NAMALWA (cell line): ENCODE measurements around the gene DNAI1.
"Not testable (repeated sequence)": the region's sequence is repeated elsewhere in the genome, so short reads cannot be mapped to it uniquely, and the experiment has no call there.

Experiments used
- DNase-seq: peaks from one replicate; pipeline ENCODE4 v3.0.0-alpha.2; 2015; ENCODE audit warnings: low spot score

DNAI1 gene

DNA sequence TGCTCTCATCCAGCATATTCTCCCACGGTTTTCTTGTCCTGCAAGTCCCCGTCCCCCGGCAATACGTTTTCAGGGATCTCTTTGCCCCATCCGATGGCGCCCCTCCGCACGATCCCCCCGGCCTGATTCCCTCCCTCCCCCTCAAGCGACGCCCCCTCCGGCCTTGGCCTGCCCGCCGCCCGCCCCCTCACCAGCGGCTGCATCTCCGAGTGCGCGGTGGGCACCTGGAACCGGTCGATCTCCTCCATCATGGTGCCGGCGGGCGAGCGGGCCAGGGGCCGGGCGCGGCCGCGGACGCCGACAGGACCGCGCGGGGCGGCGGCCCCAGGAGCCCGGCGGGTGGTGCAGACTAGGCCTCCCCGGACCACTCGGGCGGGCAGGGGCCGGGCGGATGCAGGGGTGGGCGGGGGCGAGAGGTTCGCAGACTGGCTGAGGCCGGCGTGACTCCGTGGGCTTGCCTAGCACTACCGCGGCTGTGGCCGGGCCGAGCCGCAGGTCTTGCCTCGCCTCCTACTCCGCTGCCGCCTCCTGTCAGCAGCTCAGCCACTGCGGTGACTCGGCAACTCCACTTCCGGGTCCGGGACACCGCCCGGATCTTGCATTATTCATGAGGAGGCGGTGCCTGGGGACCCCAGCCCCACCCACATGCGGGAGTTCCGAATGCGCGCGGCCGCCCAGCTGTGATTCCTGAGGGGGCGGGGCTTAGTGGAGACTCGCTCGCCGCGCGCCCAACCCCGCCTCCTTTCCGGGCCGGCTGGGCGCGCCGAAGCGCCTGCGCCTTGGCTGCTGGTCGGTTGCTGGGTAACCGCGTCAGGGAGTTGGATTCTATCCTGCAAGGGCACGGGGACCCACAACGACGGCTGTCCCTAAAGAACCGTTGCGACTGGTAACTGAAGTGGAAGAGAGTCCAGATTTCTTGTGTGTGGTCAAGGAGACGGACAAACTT, at the start of gene DNAI1, which contains the start of gene FAM219A:
TSS of gene DNAI1 (plus strand) at position 793 of the 946 bp plus-strand sequence. CDS start 201 bp downstream, outside the sequence.
TSS of gene FAM219A (minus strand) at position 558 of the 946 bp plus-strand sequence. CDS start at position 251, 307 bp downstream.
- DNase-seq: peak; percentile 98

DNA sequence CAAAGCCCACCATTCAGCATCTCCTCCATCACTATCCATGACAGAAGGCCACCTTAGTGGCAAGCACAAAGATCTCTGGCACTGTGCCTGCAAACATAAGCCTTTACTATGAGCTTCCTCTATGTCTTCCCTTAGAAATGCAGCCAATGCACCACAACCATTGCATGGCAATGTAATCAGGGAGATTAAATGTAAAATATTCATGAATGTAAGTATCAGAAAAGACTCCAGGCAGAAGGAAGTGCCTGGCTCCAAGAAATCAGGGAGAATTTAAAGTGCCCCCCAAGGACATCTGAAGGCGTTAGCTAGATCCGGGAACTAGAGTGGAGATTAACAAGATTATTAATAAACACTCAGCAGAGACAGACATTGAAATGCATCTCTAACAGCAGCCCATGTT, 49.5 kb upstream of the DNAI1 start:
- no peak for DNase-seq

DNA sequence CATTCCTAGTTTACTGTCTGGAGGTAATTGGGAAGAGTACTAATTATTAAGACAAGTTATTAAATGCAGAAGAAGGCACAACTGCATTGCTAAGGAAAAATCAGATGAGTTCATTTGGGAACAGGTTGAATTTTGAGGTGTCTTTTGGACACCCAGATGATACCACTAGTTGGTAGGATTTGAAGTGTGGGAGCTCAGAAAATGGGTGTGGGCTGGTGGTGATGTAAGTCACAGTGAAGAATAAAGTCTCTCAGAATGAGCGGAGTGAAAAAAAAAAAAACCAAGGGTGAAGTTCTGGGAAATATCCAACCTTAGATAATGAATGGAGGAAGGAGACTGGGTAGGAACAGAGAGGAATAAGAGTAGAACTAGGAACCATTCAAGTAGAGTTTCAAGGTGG, 46.3 kb upstream of the DNAI1 start:
- DNase-seq: no peak

DNA sequence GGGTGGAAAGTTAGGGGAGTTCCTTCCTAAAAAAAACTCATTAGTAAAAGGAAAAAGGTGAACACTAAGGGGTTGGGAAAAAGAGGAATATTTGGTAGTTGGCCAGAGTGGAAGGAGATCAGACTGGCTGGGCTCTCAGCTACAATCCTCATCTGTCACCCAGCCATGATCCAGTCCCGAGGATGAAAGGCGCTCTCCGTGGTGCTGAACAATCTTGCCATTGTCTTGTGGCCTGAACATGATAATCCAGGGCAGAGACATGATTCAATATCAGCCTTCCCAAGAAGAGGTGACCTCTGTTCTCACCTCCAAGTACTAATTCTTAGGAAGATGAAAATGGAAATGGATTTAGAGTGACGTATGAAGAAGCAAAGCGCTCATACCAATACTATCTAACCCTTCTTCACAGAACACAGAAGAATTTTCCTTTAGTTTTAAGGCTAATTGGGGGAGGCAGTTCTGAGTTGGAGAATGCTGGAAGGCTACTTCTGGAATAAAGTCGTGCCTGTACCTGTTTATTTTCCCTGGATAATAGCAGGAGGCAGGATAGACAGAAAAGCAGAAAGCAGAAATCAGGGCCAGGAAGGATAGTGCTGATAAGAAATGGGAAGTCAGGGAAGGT, 45.3 kb upstream of the DNAI1 start:
- DNase-seq: peak; percentile 59

DNA sequence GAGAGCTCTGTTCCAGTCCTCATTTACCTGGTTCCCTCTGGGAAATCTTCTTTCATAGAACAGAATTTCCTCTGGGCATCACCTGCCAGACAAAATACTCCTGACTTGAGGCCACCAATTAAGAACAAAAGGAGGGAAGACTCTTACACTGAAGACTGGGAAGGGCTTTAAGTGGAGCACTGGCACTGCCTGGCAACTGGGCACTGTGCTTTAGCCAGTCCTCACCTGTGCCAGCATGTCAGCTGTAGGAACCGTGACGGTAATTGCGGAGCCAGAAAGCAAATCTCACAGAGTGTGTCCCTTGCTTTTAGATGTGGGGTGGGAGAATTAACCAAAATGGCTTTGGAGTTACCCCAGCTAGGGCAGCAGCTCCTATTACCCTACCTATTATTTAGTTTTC, 40.9 kb upstream of the DNAI1 start:
- DNase-seq: no peak

DNA sequence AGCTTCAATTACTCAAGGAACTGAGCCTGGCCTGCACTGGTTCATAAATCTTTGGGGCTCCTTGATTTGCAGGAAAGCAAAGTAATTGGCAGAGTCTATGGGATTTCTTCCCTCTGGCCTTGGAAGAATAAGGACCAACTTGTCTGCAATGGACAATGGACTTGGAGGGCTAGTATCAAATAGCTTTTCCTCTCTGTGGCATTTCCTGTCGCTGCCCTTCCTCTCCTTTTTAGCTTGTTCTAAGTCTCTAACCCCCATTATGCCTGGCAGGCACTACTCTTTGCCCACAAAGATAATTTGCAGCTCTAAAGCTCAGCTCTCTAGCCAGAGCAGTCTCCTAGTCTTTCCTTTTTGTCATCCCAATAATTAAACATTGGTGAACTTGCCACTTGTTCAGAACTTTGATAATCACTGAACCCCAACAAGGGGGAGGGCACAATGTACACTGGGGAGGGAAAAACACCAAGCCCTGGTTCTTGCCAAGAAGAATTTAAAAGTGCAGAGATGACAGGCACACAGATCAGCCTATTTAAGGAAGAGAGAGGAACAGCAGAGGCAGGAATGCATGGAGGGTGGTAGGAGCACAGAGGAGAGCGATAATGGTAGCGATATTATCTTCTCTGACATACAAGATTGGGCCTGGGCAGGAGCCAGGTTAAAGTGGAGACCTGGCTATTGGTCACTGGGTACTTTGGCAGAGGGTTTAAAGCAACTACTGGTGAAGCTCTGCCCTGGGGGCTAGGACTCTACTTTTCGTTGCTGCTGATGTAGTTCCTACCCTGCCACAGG, 38.7 kb upstream of the DNAI1 start:
- no peak for DNase-seq

DNA sequence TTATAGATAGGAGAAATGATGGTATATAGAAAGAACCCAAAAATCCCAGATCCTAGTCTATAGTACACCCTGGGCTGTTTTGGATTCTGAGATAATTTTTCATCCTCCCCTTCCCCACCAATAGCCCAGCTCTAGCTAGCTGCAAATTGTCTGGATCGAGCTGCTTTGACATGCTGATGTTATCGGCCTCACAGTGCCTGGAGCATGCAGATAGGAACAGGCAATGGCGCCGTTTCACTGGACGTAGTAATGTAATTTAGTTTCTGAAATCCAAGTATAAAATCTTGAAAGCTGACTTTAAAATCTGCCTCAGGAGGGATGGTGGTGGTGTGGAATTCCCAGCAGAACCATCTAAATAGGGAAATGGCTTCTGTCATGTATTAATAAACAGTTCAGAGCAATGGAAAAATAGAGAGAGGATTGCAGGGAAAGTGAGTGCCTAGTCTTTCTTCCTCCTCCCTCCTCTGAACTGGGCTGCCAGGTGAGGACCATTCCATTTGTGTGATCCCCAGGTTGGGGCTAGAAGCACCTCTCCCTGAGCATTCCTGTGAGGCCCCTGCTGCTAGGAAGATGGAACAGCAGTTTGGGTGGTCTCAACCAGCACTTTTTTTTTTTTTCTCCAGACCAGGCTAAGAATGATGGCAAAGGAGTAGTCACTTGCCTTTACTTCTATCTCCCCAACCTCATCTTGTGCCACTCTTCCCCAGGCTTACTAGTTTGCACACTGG, 32.1 kb upstream of the DNAI1 start:
- no peak for DNase-seq

DNA sequence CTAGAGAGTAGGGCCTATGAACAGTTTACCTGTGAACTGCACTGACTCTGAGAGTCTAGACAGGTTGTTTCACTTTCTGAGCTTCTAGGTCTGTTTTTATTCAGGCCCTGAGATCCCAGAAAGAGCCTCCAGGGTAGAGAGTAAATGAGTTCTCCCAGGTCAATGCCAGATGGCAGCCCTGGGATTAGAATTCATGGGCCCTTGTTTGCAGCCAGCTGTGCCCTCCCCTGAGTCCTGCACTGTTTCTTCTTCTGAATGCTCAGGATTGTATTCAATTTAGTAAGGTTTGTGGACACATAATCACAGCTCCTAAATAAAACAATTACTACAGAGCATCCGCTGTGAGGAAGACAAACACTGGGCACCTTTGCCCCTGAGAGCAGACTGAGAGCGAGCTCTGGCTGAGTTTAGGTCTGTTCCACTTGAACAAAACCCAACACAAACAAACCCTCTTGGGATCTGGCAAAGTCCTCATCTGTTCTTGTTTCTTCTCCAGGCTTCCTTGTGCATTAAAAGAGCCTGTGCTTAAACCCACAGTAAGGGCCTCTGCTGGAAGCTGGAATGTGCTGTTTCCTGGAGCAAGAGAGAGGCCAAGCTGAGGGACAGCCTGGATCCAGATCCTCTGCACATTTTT, 30.2 kb upstream of the DNAI1 start:
- DNase-seq: no peak

DNA sequence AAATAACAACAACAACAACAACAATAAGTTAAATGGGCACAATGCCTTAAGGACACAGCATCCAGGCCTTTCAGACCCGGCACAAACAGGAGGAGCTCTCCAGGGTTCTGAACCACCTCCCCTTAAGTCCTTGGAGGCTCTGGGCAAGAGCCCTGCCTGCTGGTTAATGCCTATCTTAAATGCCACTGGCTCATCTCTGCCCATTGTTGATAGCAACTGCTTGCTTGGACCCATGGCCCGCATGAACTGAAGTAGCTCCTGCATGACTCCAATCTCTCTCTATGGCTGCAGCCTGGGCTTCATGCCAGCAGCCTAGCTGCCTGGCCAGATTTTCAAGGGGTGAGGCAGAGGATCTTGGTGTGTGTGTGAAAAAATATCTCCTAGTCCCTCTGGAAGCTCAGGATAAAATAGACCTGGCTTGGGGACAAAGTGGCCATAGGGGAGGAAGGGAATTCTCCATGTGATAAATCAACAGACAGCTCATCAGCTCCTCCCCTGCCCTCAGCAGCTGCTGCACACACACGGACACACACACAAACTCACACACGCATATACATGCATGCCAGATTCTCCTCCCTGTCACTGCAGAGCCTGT, 27.7 kb upstream of the DNAI1 start:
- DNase-seq: peak; percentile 57

DNA sequence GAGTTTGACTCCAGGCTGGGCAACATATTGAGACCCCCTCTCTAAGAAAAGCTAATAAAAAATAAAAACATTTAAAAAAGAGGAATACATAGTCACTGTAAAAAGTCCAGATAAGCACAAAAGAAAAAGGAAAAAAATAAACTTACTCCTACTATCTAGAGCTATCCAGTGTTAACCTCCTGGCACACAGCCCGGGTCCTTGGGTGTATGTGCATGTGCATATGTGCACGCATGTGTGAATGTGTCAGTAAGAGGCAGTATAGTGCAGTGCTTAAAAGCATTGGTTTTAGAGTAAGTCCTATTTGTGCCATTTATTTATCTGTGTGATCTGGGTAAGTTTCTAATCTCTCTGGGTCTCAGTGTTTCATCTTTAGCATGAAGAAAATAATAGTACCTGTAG, 26.9 kb upstream of the DNAI1 start:
- DNase-seq: no peak

DNA sequence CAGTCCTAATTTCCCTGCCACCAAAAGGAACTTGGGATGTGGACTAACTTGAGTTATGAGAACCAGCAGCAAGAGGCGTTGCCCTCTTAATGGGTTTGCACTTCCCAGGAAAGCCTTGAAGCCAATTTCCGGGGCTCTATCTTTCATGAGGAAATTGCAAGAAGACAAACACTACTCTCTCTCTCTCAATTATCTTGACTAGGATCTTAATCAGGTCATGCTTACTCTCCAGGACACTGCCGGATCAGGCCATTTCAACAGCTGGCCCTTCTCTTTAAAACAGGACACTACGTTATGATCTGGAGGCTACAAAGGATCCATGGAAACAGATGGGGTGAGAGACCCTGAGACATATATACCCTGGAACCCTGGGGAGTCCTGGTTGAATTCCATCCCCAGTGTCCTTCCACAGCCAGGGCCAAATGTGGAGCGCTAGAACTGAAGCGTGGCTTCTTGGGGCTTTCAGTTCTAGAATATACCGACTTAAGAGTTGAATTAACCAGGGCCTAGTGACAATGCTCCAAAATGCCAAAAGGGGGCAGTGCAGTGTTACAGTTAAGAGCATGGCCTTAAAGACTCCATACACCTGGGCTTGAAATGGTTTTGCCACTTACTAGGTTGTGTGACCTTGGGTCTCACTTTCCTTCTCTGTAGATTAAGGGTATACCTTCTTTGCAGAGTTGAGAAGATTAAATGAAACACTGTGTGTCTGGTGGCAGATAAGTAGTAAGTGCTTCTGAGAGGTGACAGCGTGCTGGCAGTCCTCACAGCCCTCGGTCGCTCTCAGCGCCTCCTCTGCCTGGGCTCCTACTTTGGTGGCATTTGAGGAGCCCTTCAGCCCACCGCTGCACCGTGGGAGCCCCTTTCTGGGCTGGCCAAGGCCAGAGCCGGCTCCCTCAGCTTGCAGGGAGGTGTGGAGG, 21.3 kb upstream of the DNAI1 start:
- peak; percentile 85 for DNase-seq

DNA sequence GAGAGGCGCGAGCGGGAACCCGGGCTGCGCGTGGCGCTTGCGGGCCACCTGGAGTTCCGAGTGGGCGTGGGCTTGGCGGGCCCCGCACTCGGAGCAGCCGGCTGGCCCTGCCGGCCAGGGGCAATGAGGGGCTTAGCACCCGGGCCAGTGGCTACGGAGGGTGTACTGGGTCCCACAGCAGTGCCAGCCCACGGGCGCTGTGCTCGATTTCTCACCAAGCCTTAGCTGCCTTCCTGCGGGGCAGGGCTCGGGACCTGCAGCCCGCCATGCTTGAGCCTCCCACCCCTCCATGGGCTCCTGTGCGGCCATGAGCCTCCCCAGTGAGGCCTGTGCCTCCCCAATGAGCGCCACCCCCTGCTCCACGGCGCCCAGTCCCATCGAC, 20.7 kb upstream of the DNAI1 start:
- DNase-seq: not testable (repeated sequence)

DNA sequence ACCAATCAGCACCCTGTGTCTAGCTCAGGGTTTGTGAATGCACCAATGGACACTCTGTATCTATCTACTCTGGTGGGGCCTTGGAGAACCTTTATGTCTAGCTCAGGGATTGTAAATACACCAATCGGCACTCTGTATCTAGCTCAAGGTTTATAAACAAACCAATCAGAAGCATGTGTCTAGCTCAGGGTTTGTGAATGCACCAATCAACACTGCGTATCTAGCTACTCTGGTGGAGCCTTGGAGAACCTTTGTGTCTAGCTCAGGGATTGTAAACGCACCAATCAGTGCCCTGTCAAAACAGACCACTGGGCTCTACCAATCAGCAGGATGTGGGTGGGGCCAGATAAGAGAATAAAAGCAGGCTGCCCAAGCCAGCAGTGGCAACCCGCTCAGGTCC, 20.1 kb upstream of the DNAI1 start:
- not testable (repeated sequence) for DNase-seq

DNA sequence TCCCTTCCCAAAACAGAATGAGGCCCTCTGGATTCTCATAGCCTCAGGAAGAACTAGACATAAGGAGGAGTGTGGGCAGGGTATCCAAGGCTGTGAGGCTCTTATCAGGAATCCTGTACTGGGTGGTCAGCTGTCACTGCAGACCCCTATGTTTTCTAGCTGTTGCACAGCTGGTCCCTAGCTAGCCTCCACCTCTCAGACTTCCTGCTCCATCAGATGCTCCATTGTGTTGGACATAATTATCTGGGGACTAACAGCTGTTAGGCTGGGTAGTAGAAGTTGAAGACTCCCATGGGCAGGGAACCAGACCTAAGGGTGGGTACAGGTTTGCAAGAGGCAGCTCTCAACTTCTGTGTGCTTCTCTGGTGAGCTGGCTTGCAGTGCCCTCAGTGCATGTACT, 18.6 kb upstream of the DNAI1 start:
- no peak for DNase-seq

DNA sequence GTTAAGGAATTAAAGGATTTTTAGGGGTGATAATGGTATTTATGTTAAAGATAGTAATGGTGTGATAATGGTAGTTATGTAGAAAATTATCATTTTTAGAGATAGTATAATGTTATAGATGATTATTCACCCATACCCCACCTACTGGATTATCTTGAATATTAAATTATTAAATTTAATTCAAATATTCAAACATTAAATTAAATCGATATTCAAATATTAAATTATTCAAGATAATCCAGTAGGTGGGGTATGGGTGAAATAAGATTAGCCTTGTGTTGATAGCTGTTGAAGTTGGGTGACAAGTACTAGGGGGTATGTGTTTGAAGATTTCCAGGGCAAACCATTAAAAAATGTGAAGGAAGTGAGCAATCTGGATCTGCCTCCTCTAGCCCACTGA, 15.8 kb upstream of the DNAI1 start:
- no peak for DNase-seq

DNA sequence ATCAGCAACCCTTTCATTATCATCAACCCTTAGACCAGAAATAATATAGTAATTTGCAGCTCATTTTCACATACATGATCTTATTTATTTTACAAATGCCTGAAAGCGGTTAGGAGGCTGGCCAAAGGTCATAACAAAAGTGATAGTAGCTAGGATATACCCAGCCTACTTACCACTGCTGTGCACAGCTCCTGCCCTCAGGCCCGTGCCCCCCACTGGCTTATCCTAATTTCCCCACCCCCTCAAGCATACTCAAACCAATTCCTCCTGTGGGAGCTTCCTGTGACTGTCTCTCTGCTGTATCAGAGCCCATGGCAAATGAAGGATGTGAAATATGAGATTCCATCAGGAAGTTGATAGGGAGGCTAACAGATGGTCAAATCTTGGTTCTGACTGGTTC, 15.1 kb upstream of the DNAI1 start:
- no peak for DNase-seq

DNA sequence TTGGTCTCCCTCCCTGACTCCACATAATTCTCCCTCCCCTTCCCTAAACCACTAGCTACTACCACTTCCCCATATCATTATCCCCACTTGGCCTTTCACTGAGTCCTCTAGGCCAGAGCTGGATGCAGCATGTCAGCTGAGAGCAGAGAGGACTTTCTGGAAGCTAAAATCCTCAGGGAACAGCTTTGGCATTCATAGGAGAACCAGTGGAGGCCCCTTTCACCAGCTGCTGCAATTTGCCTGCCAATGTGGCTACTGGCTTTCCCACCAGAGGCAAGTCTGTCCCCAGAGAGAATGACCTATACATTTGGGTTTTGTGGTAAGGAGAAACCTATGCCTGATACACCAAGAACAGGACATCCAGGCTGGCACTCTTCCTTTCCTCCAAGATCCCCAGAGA, 14.6 kb upstream of the DNAI1 start:
- DNase-seq: no peak

DNA sequence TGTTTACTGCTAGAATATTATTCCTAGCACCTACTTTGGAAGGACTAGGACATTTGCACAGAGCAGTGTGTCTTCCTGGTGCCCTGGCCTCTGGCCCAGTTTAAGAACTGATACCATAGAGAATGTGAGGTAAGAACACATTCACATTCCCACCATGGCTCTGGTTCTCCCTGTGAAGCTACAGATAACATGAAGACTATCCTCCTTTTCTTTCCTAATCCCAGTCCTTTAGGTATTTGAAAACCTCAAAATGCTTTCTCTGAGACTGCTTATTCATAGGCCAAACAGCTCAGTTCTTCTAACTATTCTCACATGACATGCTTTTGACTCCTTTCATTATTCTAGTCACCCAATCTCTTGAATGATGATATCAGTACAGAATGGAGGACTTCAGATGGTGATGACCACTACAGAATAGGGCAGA, 12.1 kb upstream of the DNAI1 start:
- no peak for DNase-seq

DNA sequence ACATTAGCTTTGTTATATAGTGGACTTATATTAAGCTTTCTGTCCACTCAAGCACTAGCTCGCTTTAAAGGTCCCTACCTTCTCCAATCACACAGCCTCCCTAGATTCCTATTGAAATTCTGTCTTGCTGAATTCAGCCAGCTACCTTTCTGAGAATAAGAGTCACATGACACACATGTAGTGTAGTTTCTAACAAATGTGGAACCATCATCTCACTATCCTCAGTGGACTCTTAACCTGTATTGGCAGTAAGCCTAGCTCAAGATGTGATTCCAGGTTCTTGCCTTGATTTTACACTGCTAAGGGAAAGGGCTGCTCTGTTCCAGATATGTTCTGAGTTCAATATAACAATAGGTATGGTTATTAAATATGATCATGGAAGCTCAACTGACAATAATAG, 11.7 kb upstream of the DNAI1 start:
- no peak for DNase-seq

DNA sequence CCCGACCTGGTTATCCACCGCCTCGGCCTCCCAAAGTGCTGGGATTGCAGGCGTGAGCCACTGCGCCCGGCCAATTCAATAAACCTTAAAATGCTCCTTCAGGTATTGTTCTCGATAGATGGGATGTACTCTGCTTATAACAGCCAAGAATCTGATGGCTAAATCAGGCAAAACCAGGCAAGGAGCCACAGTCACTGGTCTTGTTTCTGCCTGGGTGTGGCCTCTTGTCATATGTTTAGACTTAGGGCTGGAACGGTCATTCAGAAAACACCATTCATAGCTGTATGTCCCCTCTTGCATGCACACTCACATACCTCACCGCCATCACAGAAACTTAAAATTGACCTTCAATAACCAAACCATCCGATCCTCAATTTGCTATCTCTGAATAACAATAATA, 8.0 kb upstream of the DNAI1 start:
- DNase-seq: no peak
